GM12892 (cell line): Measurements from ENCODE around the gene LCN2.

ENCODE experiments used
- POLR2A ChIP-seq: IDR thresholded peaks from 2 replicates; pipeline ENCODE4 v1.6.1; 2011; ENCODE audit warnings: low read depth, low read length, control low read depth
- POLR2AphosphoS5 ChIP-seq: IDR thresholded peaks from 2 replicates; pipeline ENCODE4 v1.6.1; 2011; ENCODE audit warnings: low read depth, low read length, control low read depth

- no peak for TF ChIP-seq POLR2AphosphoS5
- no peak for TF ChIP-seq POLR2A
These were observed 5.6 kb upstream of the LCN2 start for GRCh38 chr9:128143525-128144238.
